Measurements from ENCODE around the gene IPO4.

GRCh38 chr14:24130717-24131548, 57.7 kb downstream of the IPO4 start:
- TF ChIP-seq POLR2A (IDR thresholded peaks at IDR 0.05; ENCODE audit: low read depth, low read length) (no peak), TAF1 (IDR thresholded peaks at IDR 0.05; ENCODE audit: borderline replicate concordance, low read depth, low read length) (no peak)

Measured in GM12892 (cell line).